Upper lobe of left lung (tissue), 6 donors: ENCODE data around the gene NTPCR. TPM values are rescaled to one million over a fixed set of nuclear protein-coding genes. Genes with fewer than 3 reads are reported as not detected.

ENCODE experiments used
- ATAC-seq, 2 donors: fragments of 200-7000 bp; cut with Tn5 transposase; one replicate each; pipeline ENCODE4 v1.9.1; 2022; ENCODE audit warnings: mild to moderate bottlenecking in 2 of 2, moderate library complexity in 2 of 2; ENCODE audit not compliant: low FRiP score in 2 of 2
- DNase-seq, 2 donors: peaks; one replicate each; pipeline ENCODE4 v3.0.0-alpha.2; 2019 to 2020
- H3K27ac ChIP-seq, 4 donors: fragments of 200-600 bp; sonication (generic); one replicate each; pipeline ENCODE4 v1.5.1; 2016 to 2019
- H3K27me3 ChIP-seq, 4 donors: fragments of 200-600 bp; sonication (generic); one replicate each; pipeline ENCODE4 v1.5.1; 2017 to 2019
- H3K36me3 ChIP-seq, 4 donors: fragments of 200-600 bp; sonication (generic); one replicate each; pipeline ENCODE4 v1.5.1; 2016 to 2019
- H3K4me1 ChIP-seq, 4 donors: fragments of 200-600 bp; sonication (generic); one replicate each; pipeline ENCODE4 v1.5.1; 2018 to 2019
- H3K4me3 ChIP-seq, 4 donors: fragments of 200-600 bp; sonication (generic); one replicate each; pipeline ENCODE4 v1.5.1; 2017 to 2019; ENCODE audit warnings: mild to moderate bottlenecking in 2 of 4, moderate library complexity in 1 of 4
- H3K9me3 ChIP-seq, 4 donors: fragments of 200-600 bp; sonication (generic); one replicate each; pipeline ENCODE4 v1.5.1; 2018 to 2019
- EP300 ChIP-seq, 4 donors: sonication (generic); formaldehyde crosslinking; IDR thresholded peaks; one replicate each; pipeline ENCODE4 v1.5.1; 2017; ENCODE audit warnings: antibody characterized with exemption in 4 of 4, control low read depth in 2 of 4
- POLR2A ChIP-seq, 4 donors: fragments of 450-650 bp; IDR thresholded peaks; one replicate each; pipeline ENCODE4 v1.5.1; 2016 to 2017; ENCODE audit warnings: antibody characterized with exemption in 4 of 4, mild to moderate bottlenecking in 2 of 4
- POLR2AphosphoS5 ChIP-seq, 2 donors: sonication (generic); formaldehyde crosslinking; IDR thresholded peaks; one replicate each; pipeline ENCODE4 v1.5.1; 2017; ENCODE audit warnings: antibody characterized with exemption in 2 of 2
- WGBS, 2 donors: methylation state at CpG; one replicate each; pipeline ENCODE4 v1.1.5; 2017 to 2018; 5-methylcytosine and 5-hydroxymethylcytosine counted together
- total RNA-seq, 6 donors: library from RNA; depleted of rRNA in 4 of 6; stranded (reverse); fragments of >200 nt in 4 of 6; gene quantifications; one replicate each; pipeline versions ENCODE4 v1.1.0 to v1.2.1, GENCODE V29; 2016 to 2021
- TF ChIP-seq, protein P1 (sequence below), 6 experiments: fragments of 450-650 bp in 4 of 6; fragments of 200-600 bp in 2 of 6; sonication (generic) in 2 of 6; IDR thresholded peaks; one replicate each; pipeline ENCODE4 v1.5.1; 2016 to 2019; ENCODE audit warnings: antibody characterized with exemption in 6 of 6
- donor health status: DM: no; HTN: no; CAD: no; lungs with moderate emphysema.
- donor health status: DM: no; HTN: yes; CAD: no; lungs with severe emphysema.

The NTPCR gene
- total RNA-seq, 6 donors from 2014 or later: 15.2 to 35.5 (median 21.2) TPM

DNA sequence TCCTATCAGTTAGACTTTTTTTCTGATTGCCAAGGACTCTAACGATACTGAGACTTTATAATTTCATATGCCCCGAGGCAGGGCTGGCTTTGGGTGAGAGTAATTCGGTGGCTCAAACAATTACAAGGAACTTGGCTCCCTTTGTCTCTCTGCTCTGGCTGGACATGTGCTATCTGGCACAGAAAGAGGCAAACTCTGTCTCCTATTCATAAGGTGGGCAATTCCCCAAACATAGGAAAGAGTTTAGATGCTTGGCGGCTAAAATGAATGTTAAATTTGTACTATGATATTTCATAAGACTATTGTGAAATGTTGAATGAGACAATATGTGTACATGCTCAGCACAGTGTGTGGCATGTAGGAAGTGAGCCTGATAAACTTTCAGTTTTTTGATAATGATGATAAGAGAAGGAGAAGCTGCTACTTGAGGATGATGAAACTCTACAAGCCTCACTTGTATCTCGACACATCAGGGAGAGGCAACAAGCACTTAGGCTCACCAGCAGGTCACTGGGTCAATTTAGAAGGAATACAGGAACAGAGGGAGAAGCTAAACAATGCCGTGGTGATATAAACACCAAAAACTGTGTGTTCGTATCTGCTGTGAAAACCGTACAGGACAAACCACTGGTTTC lies 12.6 kb upstream of the NTPCR start:
- ATAC-seq: peak in 1 of 2 donors; percentile 28
- Histone ChIP-seq H3K27ac (no peak overlapping the region), H3K4me1 (peaks cover 0 to 4% (median 0%) of the 10 kb centered on the region in 4 donors), H3K27me3 (no peaks in the 10 kb centered on the region), H3K36me3 (no peaks in the 10 kb centered on the region), H3K4me3 (no peak overlapping the region), H3K9me3 (no peaks in the 10 kb centered on the region)
- DNase-seq: no peak
- TF ChIP-seq EP300 (IDR thresholded peaks at IDR 0.05): no peak
- TF ChIP-seq POLR2AphosphoS5 (IDR thresholded peaks at IDR 0.05): no peak
- TF ChIP-seq, protein P1, sequence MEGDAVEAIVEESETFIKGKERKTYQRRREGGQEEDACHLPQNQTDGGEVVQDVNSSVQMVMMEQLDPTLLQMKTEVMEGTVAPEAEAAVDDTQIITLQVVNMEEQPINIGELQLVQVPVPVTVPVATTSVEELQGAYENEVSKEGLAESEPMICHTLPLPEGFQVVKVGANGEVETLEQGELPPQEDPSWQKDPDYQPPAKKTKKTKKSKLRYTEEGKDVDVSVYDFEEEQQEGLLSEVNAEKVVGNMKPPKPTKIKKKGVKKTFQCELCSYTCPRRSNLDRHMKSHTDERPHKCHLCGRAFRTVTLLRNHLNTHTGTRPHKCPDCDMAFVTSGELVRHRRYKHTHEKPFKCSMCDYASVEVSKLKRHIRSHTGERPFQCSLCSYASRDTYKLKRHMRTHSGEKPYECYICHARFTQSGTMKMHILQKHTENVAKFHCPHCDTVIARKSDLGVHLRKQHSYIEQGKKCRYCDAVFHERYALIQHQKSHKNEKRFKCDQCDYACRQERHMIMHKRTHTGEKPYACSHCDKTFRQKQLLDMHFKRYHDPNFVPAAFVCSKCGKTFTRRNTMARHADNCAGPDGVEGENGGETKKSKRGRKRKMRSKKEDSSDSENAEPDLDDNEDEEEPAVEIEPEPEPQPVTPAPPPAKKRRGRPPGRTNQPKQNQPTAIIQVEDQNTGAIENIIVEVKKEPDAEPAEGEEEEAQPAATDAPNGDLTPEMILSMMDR (IDR thresholded peaks at IDR 0.05): no peak
- 34 to 44% methylated on average over 8 of the region's 8 CpGs for WGBS, 2 donors

DNA sequence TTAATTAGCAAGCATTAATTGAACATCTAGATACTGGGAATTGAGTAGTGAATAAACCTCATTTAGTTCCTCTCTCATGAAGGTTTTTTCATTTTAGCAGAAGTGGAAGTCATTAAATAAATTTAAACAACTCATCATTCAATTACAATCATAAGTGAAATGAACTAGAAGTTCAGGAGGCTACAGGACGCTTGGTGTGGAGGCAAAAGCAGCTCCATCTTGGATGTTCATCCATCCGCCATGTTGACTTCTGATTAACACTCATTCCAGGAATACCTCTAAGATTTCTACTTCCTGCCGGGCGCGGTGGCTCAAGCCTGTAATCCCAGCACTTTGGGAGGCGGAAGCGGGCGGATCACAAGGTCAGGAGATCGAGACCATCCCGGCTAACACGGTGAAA lies 11.5 kb upstream of the NTPCR start:
- H3K4me3 ChIP-seq: no peak overlapping the region
- 93 to 94% methylated on average over 11 of the region's 11 CpGs for WGBS, 2 donors
- H3K27me3 ChIP-seq: no peaks in the 10 kb centered on the region
- H3K36me3 ChIP-seq: no peaks in the 10 kb centered on the region
- no peaks in the 10 kb centered on the region for H3K9me3 ChIP-seq
- ATAC-seq: no peak
- TF ChIP-seq POLR2A (IDR thresholded peaks at IDR 0.05) (no peak), EP300 (IDR thresholded peaks at IDR 0.05) (no peak), POLR2AphosphoS5 (IDR thresholded peaks at IDR 0.05) (no peak)
- TF ChIP-seq, protein P1 (IDR thresholded peaks at IDR 0.05): no peak
- peak in 1 of 2 donors; percentile 10 for DNase-seq
- H3K27ac ChIP-seq: no peak overlapping the region
- peaks cover 0 to 4% (median 0%) of the 10 kb centered on the region in 4 donors for H3K4me1 ChIP-seq

DNA sequence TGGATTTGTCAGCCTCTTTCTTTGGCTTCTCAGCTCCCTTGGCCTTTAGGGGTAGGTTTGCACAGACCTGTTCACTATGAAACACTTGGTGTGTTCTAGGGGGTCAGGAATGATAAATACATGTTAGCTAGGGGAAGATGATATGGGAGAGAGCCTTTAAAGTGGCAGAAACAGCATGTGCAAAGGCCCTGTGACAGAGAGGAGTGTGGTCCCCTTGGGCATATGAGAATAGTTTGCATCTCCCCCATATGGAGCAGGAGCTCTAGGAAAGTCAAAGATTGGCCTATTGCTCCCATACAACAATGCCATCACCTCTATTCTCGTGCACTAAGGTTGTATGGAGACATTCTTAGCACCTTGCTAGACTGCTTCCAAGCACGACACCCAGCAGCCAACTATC lies 10.7 kb upstream of the NTPCR start:
- DNase-seq (no peak), ATAC-seq (peak in 1 of 2 donors; percentile 16)
- H3K4me1 ChIP-seq: peaks cover 0 to 4% (median 0%) of the 10 kb centered on the region in 4 donors
- no peak overlapping the region for H3K27ac ChIP-seq
- H3K4me3 ChIP-seq: no peak overlapping the region
- no peaks in the 10 kb centered on the region for H3K9me3 ChIP-seq
- no peaks in the 10 kb centered on the region for H3K36me3 ChIP-seq
- TF ChIP-seq POLR2AphosphoS5 (IDR thresholded peaks at IDR 0.05) (no peak), POLR2A (IDR thresholded peaks at IDR 0.05) (no peak), EP300 (IDR thresholded peaks at IDR 0.05) (no peak)
- TF ChIP-seq, protein P1 (IDR thresholded peaks at IDR 0.05): no peak
- no peaks in the 10 kb centered on the region for H3K27me3 ChIP-seq
- WGBS, 2 donors: 86 to 93% methylated on average over 2 of the region's 2 CpGs

DNA sequence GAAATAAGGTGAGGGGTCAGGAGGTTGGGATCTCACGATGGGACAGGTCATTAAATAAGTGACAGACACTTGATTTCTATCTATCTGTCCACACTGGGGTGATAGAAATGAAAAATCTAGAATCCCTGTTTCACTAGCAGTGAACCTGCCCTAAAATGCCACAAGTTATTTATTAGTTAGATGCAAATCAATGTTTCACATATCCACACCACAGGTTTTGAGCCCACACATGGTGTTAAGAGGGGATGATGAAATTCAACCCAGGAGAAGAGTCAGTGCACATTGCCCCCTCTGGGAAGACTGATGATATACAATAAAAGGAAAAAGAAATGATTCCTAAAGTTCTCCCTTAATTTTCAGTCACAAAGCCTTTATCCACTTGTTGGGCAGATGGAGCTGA lies 10.1 kb upstream of the NTPCR start:
- Histone ChIP-seq H3K4me3 (no peak overlapping the region), H3K36me3 (no peaks in the 10 kb centered on the region), H3K27me3 (no peaks in the 10 kb centered on the region), H3K27ac (no peak overlapping the region), H3K9me3 (no peaks in the 10 kb centered on the region), H3K4me1 (peaks cover 0 to 4% (median 0%) of the 10 kb centered on the region in 4 donors)
- ATAC-seq (no peak), DNase-seq (no peak)
- 82 to 91% methylated on average over 1 of the region's 1 CpG for WGBS, 2 donors
- TF ChIP-seq POLR2AphosphoS5 (IDR thresholded peaks at IDR 0.05) (no peak), EP300 (IDR thresholded peaks at IDR 0.05) (no peak), POLR2A (IDR thresholded peaks at IDR 0.05) (no peak)
- TF ChIP-seq, protein P1 (IDR thresholded peaks at IDR 0.05): no peak
